Measurements from ENCODE around the gene SLC19A2. TPM values are rescaled to one million over a fixed set of nuclear protein-coding genes. Genes with fewer than 3 reads are reported as not detected.

Gene SLC19A2
- total and polyA plus RNA-seq, 2 of the 13 experiments (the other 11 are each of a cell fraction or from before 2014, with no cell fraction given) = 30.4 to 56.0 TPM

DNA sequence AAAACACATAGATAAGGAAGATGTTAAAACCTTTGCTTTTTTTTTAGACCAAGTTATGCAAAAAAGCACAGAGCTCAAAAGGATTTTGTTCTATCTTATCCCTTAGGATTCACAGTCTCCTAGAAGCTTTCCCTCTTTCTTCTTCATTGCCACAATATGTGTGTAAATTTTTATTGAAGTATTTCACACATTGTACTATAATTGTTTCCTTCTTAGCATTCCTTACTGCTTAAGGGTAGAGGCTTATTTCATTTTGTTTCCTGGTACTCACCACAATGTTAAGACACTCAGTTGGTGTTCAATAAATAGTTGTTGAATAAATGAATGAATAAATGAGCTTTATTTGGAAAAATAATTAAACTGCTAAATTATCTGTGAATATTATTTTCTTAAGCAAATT, 29.9 kb upstream of the SLC19A2 start:
- CTCF ChIA-PET (ENCODE audit: low intra/inter-chr PET ratio, low total read pairs) = no interaction called here
- DNase-seq (ENCODE audit: low spot score) = no peak
- intact Hi-C loops (cut with micrococcal nuclease; ENCODE audit: unreplicated experiment) (no loop called here), in situ Hi-C loops (cut with HindIII; ENCODE audit: extremely low pct_ligation_motif_present, low pct_unique_long_range_greater_than_20kb) (no loop called here)
- no peak overlapping the region for H3K4me3 ChIP-seq (replicated peaks in 1 of 3; ENCODE audit: insufficient read depth in 1 of 3, low read depth in 2 of 3, low read length in 3 of 3)
- H2AFZ ChIP-seq (ENCODE audit: low read length) = no peak overlapping the region
- no peak overlapping the region for H3K27ac ChIP-seq (ENCODE audit: extremely low read length, insufficient read depth, low read length)
- H4K20me1 ChIP-seq (ENCODE audit: insufficient read depth, low read length) = no peaks in the 10 kb centered on the region
- no peaks in the 10 kb centered on the region; a peak in 1 of 5 replicates for H3K27me3 ChIP-seq (ENCODE audit: control insufficient read depth in 1 of 2, insufficient read depth in 2 of 2, low read length in 2 of 2)
- H3K9ac ChIP-seq (ENCODE audit: insufficient read depth, low read depth, low read length) = no peak overlapping the region
- H3K4me2 ChIP-seq (ENCODE audit: low read depth, low read length) = no peak overlapping the region
- no TSS peak for BruUV-seq (replicated peaks)
- TF ChIP-seq ZNF713 (CRISPR knock-in tag; IDR thresholded peaks at IDR 0.05) (no peak), NR2F1 (CRISPR knock-in tag; IDR thresholded peaks at IDR 0.05) (no peak), CBX5 (CRISPR knock-in tag; IDR thresholded peaks at IDR 0.05; ENCODE audit: borderline replicate concordance) (no peak)
- TF ChIP-seq, protein P1, sequence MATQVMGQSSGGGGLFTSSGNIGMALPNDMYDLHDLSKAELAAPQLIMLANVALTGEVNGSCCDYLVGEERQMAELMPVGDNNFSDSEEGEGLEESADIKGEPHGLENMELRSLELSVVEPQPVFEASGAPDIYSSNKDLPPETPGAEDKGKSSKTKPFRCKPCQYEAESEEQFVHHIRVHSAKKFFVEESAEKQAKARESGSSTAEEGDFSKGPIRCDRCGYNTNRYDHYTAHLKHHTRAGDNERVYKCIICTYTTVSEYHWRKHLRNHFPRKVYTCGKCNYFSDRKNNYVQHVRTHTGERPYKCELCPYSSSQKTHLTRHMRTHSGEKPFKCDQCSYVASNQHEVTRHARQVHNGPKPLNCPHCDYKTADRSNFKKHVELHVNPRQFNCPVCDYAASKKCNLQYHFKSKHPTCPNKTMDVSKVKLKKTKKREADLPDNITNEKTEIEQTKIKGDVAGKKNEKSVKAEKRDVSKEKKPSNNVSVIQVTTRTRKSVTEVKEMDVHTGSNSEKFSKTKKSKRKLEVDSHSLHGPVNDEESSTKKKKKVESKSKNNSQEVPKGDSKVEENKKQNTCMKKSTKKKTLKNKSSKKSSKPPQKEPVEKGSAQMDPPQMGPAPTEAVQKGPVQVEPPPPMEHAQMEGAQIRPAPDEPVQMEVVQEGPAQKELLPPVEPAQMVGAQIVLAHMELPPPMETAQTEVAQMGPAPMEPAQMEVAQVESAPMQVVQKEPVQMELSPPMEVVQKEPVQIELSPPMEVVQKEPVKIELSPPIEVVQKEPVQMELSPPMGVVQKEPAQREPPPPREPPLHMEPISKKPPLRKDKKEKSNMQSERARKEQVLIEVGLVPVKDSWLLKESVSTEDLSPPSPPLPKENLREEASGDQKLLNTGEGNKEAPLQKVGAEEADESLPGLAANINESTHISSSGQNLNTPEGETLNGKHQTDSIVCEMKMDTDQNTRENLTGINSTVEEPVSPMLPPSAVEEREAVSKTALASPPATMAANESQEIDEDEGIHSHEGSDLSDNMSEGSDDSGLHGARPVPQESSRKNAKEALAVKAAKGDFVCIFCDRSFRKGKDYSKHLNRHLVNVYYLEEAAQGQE (IDR thresholded peaks at IDR 0.05; ENCODE audit: borderline replicate concordance in 1 of 2, low read depth in 1 of 2, low read length in 2 of 2) = no peak
- TF ChIP-seq, protein P2, sequence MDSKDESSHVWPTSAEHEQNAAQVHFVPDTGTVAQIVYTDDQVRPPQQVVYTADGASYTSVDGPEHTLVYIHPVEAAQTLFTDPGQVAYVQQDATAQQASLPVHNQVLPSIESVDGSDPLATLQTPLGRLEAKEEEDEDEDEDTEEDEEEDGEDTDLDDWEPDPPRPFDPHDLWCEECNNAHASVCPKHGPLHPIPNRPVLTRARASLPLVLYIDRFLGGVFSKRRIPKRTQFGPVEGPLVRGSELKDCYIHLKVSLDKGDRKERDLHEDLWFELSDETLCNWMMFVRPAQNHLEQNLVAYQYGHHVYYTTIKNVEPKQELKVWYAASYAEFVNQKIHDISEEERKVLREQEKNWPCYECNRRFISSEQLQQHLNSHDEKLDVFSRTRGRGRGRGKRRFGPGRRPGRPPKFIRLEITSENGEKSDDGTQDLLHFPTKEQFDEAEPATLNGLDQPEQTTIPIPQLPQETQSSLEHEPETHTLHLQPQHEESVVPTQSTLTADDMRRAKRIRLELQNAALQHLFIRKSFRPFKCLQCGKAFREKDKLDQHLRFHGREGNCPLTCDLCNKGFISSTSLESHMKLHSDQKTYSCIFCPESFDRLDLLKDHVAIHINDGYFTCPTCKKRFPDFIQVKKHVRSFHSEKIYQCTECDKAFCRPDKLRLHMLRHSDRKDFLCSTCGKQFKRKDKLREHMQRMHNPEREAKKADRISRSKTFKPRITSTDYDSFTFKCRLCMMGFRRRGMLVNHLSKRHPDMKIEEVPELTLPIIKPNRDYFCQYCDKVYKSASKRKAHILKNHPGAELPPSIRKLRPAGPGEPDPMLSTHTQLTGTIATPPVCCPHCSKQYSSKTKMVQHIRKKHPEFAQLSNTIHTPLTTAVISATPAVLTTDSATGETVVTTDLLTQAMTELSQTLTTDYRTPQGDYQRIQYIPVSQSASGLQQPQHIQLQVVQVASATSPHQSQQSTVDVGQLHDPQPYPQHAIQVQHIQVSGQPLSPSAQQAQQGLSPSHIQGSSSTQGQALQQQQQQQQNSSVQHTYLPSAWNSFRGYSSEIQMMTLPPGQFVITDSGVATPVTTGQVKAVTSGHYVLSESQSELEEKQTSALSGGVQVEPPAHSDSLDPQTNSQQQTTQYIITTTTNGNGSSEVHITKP (CRISPR knock-in tag; IDR thresholded peaks at IDR 0.05; ENCODE audit: low read depth) = no peak
- H3K4me1 ChIP-seq (ENCODE audit: insufficient read depth, low read length) = peaks cover 6% of the 10 kb centered on the region
- POLR2A ChIA-PET = no interaction called here
- no peak for FAIRE-seq
- no peaks in the 10 kb centered on the region for H3K79me2 ChIP-seq (ENCODE audit: insufficient read depth, low read length)
- no peaks in the 10 kb centered on the region for H3K9me3 ChIP-seq (ENCODE audit: low read length)
- no peak for ATAC-seq
- H3K36me3 ChIP-seq (replicated peaks in 1 of 2; ENCODE audit: control insufficient read depth in 1 of 2, insufficient read depth in 2 of 2, low read length in 2 of 2) = peaks cover 24 to 66% of the 10 kb centered on the region in 2 experiments

Measured in HepG2 (cell line).